HCT116 (cell line): ENCODE measurements around the gene RAN. TPM values are rescaled to one million over a fixed set of nuclear protein-coding genes. Genes with fewer than 3 reads are reported as not detected.

Source experiments
- ATAC-seq: fragments of 200-7000 bp; cut with Tn5 transposase; 2 replicates; pipeline ENCODE4 v1.9.1; 2020; ENCODE audit warnings: mild to moderate bottlenecking, moderate library complexity
- BruUV-seq: library from RNA; stranded (reverse); fragments of 400-500 nt; replicated peaks from 2 replicates; lab custom pipeline; 2021; lab: Mats Ljungman, UMichigan
- CTCF ChIA-PET: fragments of 300-600 bp; sonication (Branson Sonifier 250); formaldehyde crosslinking; loops from one replicate; lab custom pipeline; 2021; ENCODE audit warnings: antibody characterized with exemption; lab: Charles Lee
- POLR2A ChIA-PET: fragments of 300-600, 350-600 bp; sonication (Branson Sonifier 250); formaldehyde crosslinking; loops from one replicate; lab custom pipeline; 2021; ENCODE audit warnings: antibody characterized with exemption; lab: Charles Lee
- RAD21 ChIA-PET, 2 experiments: fragments of 300-600 bp; sonication (Branson Sonifier 250); formaldehyde crosslinking; loops; one replicate each; lab custom pipeline; 2023; ENCODE audit warnings: low total read pairs in 2 of 2; ENCODE audit not compliant: uncharacterized antibody in 2 of 2, unreplicated experiment in 2 of 2, low non-redundant PET in 1 of 2; lab: Charles Lee
- DNase-seq: peaks from one replicate; pipeline ENCODE4 v3.0.0-alpha.2; 2010; ENCODE audit warnings: low read depth, low spot score
- H2AFZ ChIP-seq: fragments of 200-600 bp; shearing (Covaris generic), sonication (generic); 2 replicates; pipeline ENCODE4 v1.6.1; 2017; ENCODE audit warnings: low read depth, mixed run types, mixed read lengths, antibody characterized with exemption, low read length; ENCODE audit not compliant: poor library complexity, severe bottlenecking
- H3K27ac ChIP-seq: 2 replicates; pipeline ENCODE4 v1.5.1; 2012; ENCODE audit warnings: low read depth, low read length
- H3K27me3 ChIP-seq: fragments of 200-600 bp; sonication (generic); 2 replicates; pipeline ENCODE4 v1.6.1; 2016; ENCODE audit warnings: mixed run types, low read length, mixed read lengths; ENCODE audit not compliant: insufficient read depth
- H3K36me3 ChIP-seq, 2 experiments: fragments of 200-500 bp in 1 of 2; fragments of 200-600 bp in 1 of 2; sonication (Bioruptor generic) in 1 of 2; sonication (generic) in 1 of 2; 2 replicates each; pipeline versions ENCODE4 v1.5.1 to v1.6.1; 2014 to 2016; ENCODE audit warnings: low read length in 2 of 2, inconsistent platforms in 1 of 2, mixed read lengths in 1 of 2, mixed run types in 1 of 2; ENCODE audit not compliant: insufficient read depth in 2 of 2, control insufficient read depth in 1 of 2
- H3K4me1 ChIP-seq, 2 experiments: fragments of 200-600 bp in 1 of 2; sonication (generic) in 1 of 2; 2 replicates each; pipeline versions ENCODE4 v1.5.1 to v1.6.1; 2012 to 2017; ENCODE audit warnings: low read length in 2 of 2, inconsistent platforms in 1 of 2, mild to moderate bottlenecking in 1 of 2, mixed read lengths in 1 of 2, mixed run types in 1 of 2, moderate library complexity in 1 of 2; ENCODE audit not compliant: insufficient read depth in 2 of 2, control insufficient read depth in 1 of 2
- H3K4me2 ChIP-seq: fragments of 200-600 bp; sonication (generic); 2 replicates; pipeline ENCODE4 v1.6.1; 2017; ENCODE audit warnings: mixed run types, low read length, mixed read lengths
- H3K4me3 ChIP-seq, 2 experiments: fragments of 200-600 bp in 1 of 2; sonication (generic) in 1 of 2; replicated peaks in 1 of 2; 2 replicates each; pipeline ENCODE4 v1.5.1; 2011 to 2016; ENCODE audit warnings: low read length in 2 of 2, control low read depth in 1 of 2, low read depth in 1 of 2, mild to moderate bottlenecking in 1 of 2, mixed read lengths in 1 of 2, mixed run types in 1 of 2
- H3K79me2 ChIP-seq: fragments of 200-600 bp; sonication (generic); 2 replicates; pipeline ENCODE4 v1.6.1; 2017; ENCODE audit warnings: mild to moderate bottlenecking, mixed run types, low read length, moderate library complexity, mixed read lengths; ENCODE audit not compliant: insufficient read depth
- H3K9ac ChIP-seq: fragments of 200-600 bp; sonication (generic); 2 replicates; pipeline ENCODE4 v1.6.1; 2016; ENCODE audit warnings: low read length, mixed read lengths
- H3K9me2 ChIP-seq: fragments of 200-600 bp; sonication (generic), shearing (Covaris generic); 2 replicates; pipeline ENCODE4 v1.6.1; 2017; ENCODE audit warnings: mixed run types, mild to moderate bottlenecking, moderate library complexity; ENCODE audit not compliant: insufficient read depth
- H3K9me3 ChIP-seq, 2 experiments: fragments of 200-500 bp in 1 of 2; fragments of 200-600 bp in 1 of 2; sonication (Bioruptor generic) in 1 of 2; sonication (generic) in 1 of 2; 2 replicates each; pipeline ENCODE4 v1.6.1; 2014 to 2017; ENCODE audit warnings: low read length in 2 of 2, mixed read lengths in 2 of 2, inconsistent platforms in 1 of 2, low read depth in 1 of 2, mild to moderate bottlenecking in 1 of 2, mixed run types in 1 of 2, moderate library complexity in 1 of 2; ENCODE audit not compliant: control insufficient read depth in 1 of 2, insufficient read depth in 1 of 2
- H4K20me1 ChIP-seq: fragments of 200-600 bp; sonication (generic), shearing (Covaris generic); 2 replicates; pipeline ENCODE4 v1.6.1; 2017; ENCODE audit warnings: mixed run types, mild to moderate bottlenecking, moderate library complexity; ENCODE audit not compliant: insufficient read depth
- CBX3 ChIP-seq: IDR thresholded peaks from 2 replicates; pipeline ENCODE4 v1.6.1; 2012; ENCODE audit warnings: low read depth
- CEBPB ChIP-seq: IDR thresholded peaks from 2 replicates; pipeline ENCODE4 v1.6.1; 2012; ENCODE audit warnings: low read depth
- EGR1 ChIP-seq: IDR thresholded peaks from 2 replicates; pipeline ENCODE4 v1.6.1; 2012; ENCODE audit warnings: low read depth
- ELF1 ChIP-seq: IDR thresholded peaks from 2 replicates; pipeline ENCODE4 v1.6.1; 2012; ENCODE audit warnings: low read depth, borderline replicate concordance
- EZH2phosphoT487 ChIP-seq: fragments of 200-600 bp; IDR thresholded peaks from 2 replicates; pipeline ENCODE4 v1.6.1; 2018; ENCODE audit warnings: antibody characterized with exemption, borderline replicate concordance
- FOSL1 ChIP-seq: IDR thresholded peaks from 2 replicates; pipeline ENCODE4 v1.6.1; 2012; ENCODE audit warnings: low read depth
- POLR2A ChIP-seq: IDR thresholded peaks from 2 replicates; pipeline ENCODE4 v1.7.0; 2011; ENCODE audit warnings: borderline replicate concordance; ENCODE audit not compliant: insufficient read depth, insufficient read length; ENCODE audit errors: extremely low read depth
- POLR2AphosphoS5 ChIP-seq: IDR thresholded peaks from 2 replicates; pipeline ENCODE4 v1.6.1; 2011; ENCODE audit warnings: mild to moderate bottlenecking, low read depth, low read length, moderate library complexity
- RAD21 ChIP-seq: IDR thresholded peaks from 2 replicates; pipeline ENCODE4 v1.6.1; 2012; ENCODE audit warnings: low read depth, mild to moderate bottlenecking
- SIN3A ChIP-seq: IDR thresholded peaks from 2 replicates; pipeline ENCODE4 v1.6.1; 2012; ENCODE audit warnings: low read depth
- SP1 ChIP-seq: IDR thresholded peaks from 2 replicates; pipeline ENCODE4 v1.6.1; 2012; ENCODE audit warnings: low read depth
- SRF ChIP-seq: IDR thresholded peaks from 2 replicates; pipeline ENCODE4 v1.6.1; 2012; ENCODE audit warnings: low read depth
- TCF7L2 ChIP-seq: IDR thresholded peaks from 2 replicates; pipeline ENCODE4 v1.7.0; 2011; ENCODE audit warnings: borderline replicate concordance, inconsistent platforms; ENCODE audit not compliant: insufficient read depth, insufficient read length; ENCODE audit errors: extremely low read depth
- ZFX ChIP-seq: fragments of 450-650 bp; IDR thresholded peaks from 2 replicates; pipeline ENCODE4 v1.6.1; 2017
- ZNF274 ChIP-seq: fragments of 200-500 bp; sonication (Bioruptor generic); IDR thresholded peaks from 2 replicates; pipeline ENCODE4 v1.6.1; 2014; ENCODE audit warnings: mild to moderate bottlenecking, low read depth, low read length, inconsistent platforms
- intact Hi-C: fragments of 100-400 bp; cut with micrococcal nuclease; formaldehyde crosslinking; loops from 2 replicates; pipeline ENCODE4 v1.10.0; 2022
- total RNA-seq: library from RNA; stranded (reverse); gene quantifications from one replicate; pipeline ENCODE4 v1.2.1, GENCODE V29; 2021; ENCODE audit not compliant: unreplicated experiment
- TF ChIP-seq, protein P1 (sequence below): IDR thresholded peaks from 2 replicates; pipeline ENCODE4 v1.6.1; 2012
- TF ChIP-seq, protein P2 (sequence below): IDR thresholded peaks from 2 replicates; pipeline ENCODE4 v1.6.1; 2011; ENCODE audit warnings: mild to moderate bottlenecking, low read length, moderate library complexity; ENCODE audit not compliant: insufficient replicate concordance; ENCODE audit errors: extremely low read depth

RAN gene
- total RNA-seq, 1 experiment from 2014 or later, result 1,420 TPM

DNA sequence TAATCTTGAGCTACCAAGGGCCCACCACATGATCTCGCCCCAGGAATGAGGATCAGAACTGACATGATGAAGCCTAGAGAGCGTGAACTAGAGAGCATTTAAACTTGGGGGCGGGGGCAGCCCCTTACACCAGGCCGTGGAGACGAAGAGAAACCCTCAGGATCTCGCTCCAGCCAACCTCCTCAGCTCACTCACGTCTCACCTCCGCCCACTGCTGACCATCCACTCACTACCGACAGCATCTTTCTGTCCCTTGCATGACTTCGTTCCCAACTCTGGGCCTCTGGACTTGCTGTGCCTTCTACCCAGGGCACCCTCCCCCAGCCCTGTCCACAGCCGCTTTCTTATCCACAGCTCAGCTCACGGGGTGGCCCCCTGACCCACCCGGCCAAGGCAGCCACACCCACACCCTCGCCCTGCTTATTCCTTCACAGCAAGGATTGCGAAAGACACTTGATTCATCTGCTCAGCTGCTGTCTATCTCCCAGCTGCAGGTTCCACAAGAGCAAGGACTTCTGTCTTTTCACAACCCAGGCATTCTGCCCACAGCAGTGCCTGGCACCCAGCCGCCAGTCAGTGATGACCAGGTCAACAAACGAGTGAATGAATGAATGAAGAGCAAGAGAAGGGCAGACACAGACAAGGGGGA, 39.2 kb upstream of the RAN start:
- Histone ChIP-seq H3K9me3 (no peaks in the 10 kb centered on the region), H3K79me2 (peaks cover 17% of the 10 kb centered on the region), H3K4me1 (no peaks in the 10 kb centered on the region; a peak in 1 of 4 replicates), H4K20me1 (no peaks in the 10 kb centered on the region), H3K9me2 (no peaks in the 10 kb centered on the region), H3K27me3 (no peaks in the 10 kb centered on the region), H3K9ac (no peak overlapping the region), H3K4me2 (no peak overlapping the region), H3K27ac (no peak overlapping the region), H2AFZ (no peak overlapping the region), H3K36me3 (0 out of 4 replicates have a peak, but pooled peaks cover 0 to 3% of the 10 kb centered on the region in 2 experiments), H3K4me3 (no peak overlapping the region)
- TF ChIP-seq POLR2A, result no peak
- TF ChIP-seq CEBPB, result peak; percentile 78
- DNase-seq (no peak), ATAC-seq (no peak)
- ChIA-PET POLR2A (no interaction called here), CTCF (no interaction called here), RAD21 (no interaction called here)
- BruUV-seq, result no TSS peak
- intact Hi-C loops, result no loop called here

GRCh38 chr12:130835011-130835410, 36.9 kb upstream of the RAN start:
- H3K36me3 ChIP-seq, result 0 out of 4 replicates have a peak, but pooled peaks cover 0 to 3% of the 10 kb centered on the region in 2 experiments
- ATAC-seq (no peak), DNase-seq (no peak)
- ChIA-PET CTCF (interaction anchor here (1.4 kb wide), 1 partner anchor 8 kb away, joined by 5 read pairs; no protein-coding TSS in a partner anchor), POLR2A (no interaction called here), RAD21 (no interaction called here)
- intact Hi-C loops, result no loop called here
- no peaks in the 10 kb centered on the region for H3K9me2 ChIP-seq
- H3K79me2 ChIP-seq, result peaks cover 24% of the 10 kb centered on the region
- H3K4me3 ChIP-seq, result no peak overlapping the region
- no peak overlapping the region for H3K9ac ChIP-seq
- H3K4me1 ChIP-seq, result peaks cover 9 to 16% of the 10 kb centered on the region in 2 experiments; a peak in 3 of 4 replicates
- no peaks in the 10 kb centered on the region for H3K9me3 ChIP-seq
- H3K27ac ChIP-seq, result no peak overlapping the region
- no peaks in the 10 kb centered on the region for H4K20me1 ChIP-seq
- BruUV-seq, result no TSS peak
- no peak overlapping the region for H3K4me2 ChIP-seq
- H3K27me3 ChIP-seq, result no peaks in the 10 kb centered on the region
- no peak overlapping the region for H2AFZ ChIP-seq
- TF ChIP-seq RAD21 (no peak), POLR2A (no peak), SRF (no peak), ELF1 (no peak), CBX3 (no peak), ZFX (no peak), SP1 (no peak), FOSL1 (no peak), CEBPB (no peak), TCF7L2 (no peak), ZNF274 (no peak), EGR1 (no peak), POLR2AphosphoS5 (no peak), SIN3A (no peak), EZH2phosphoT487 (no peak)
- TF ChIP-seq, protein P1, sequence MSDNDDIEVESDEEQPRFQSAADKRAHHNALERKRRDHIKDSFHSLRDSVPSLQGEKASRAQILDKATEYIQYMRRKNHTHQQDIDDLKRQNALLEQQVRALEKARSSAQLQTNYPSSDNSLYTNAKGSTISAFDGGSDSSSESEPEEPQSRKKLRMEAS, result no peak
- TF ChIP-seq, protein P2, sequence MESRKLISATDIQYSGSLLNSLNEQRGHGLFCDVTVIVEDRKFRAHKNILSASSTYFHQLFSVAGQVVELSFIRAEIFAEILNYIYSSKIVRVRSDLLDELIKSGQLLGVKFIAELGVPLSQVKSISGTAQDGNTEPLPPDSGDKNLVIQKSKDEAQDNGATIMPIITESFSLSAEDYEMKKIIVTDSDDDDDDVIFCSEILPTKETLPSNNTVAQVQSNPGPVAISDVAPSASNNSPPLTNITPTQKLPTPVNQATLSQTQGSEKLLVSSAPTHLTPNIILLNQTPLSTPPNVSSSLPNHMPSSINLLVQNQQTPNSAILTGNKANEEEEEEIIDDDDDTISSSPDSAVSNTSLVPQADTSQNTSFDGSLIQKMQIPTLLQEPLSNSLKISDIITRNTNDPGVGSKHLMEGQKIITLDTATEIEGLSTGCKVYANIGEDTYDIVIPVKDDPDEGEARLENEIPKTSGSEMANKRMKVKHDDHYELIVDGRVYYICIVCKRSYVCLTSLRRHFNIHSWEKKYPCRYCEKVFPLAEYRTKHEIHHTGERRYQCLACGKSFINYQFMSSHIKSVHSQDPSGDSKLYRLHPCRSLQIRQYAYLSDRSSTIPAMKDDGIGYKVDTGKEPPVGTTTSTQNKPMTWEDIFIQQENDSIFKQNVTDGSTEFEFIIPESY, result no peak
